ENCODE measurements around the gene HSPG2. TPM values are rescaled to one million over a fixed set of nuclear protein-coding genes. Genes with fewer than 3 reads are reported as not detected.

Gene HSPG2
- total and polyA plus RNA-seq, 9 donors, result 27.3 to 294 (median 92.6) TPM

GRCh38 chr1:21912038-21912758, 24.9 kb downstream of the HSPG2 start:
- Histone ChIP-seq H3K36me3 (no peaks in the 10 kb centered on the region), H3K4me3 (no peak overlapping the region), H3K27ac (peak overlapping the region; percentile 21 to 84), H3K4me1 (ENCODE audit: insufficient read depth) (peaks cover 29% of the 10 kb centered on the region), H3K9me3 (no peaks in the 10 kb centered on the region), H3K27me3 (no peaks in the 10 kb centered on the region)
- intact Hi-C loops (cut with DNase I), result no loop called here
- DNase-seq, result no peak
- TF ChIP-seq EP300 (IDR thresholded peaks at IDR 0.05) (no peak), CTCF (IDR thresholded peaks at IDR 0.05) (no peak), POLR2A (IDR thresholded peaks at IDR 0.05) (no peak)
- 52 to 62% (median 54%) methylated on average over 9 of the region's 9 CpGs for WGBS, 3 donors

GRCh38 chr1:21911205-21912001, 25.7 kb downstream of the HSPG2 start:
- H3K4me1 ChIP-seq (ENCODE audit: insufficient read depth), result peaks cover 33% of the 10 kb centered on the region
- peak; percentile 67 to 85 (median 80) for DNase-seq

GRCh38 chr1:21910558-21911204, 26.4 kb downstream of the HSPG2 start:
- Histone ChIP-seq H3K4me1 (ENCODE audit: insufficient read depth) (peaks cover 36% of the 10 kb centered on the region), H3K4me3 (no peak overlapping the region), H3K27me3 (no peaks in the 10 kb centered on the region), H3K36me3 (no peaks in the 10 kb centered on the region), H3K27ac (peak overlapping the region; percentile 80 to 84), H3K9me3 (no peaks in the 10 kb centered on the region)
- intact Hi-C loops (cut with DNase I), result no loop called here
- TF ChIP-seq EP300 (IDR thresholded peaks at IDR 0.05) (no peak), POLR2A (IDR thresholded peaks at IDR 0.05) (no peak), CTCF (IDR thresholded peaks at IDR 0.05) (no peak)
- WGBS, 3 donors, result 53 to 55% (median 54%) methylated on average over 11 of the region's 11 CpGs
- DNase-seq, result no peak

More at GRCh38 chr1:21911205-21912001, 25.7 kb downstream of the HSPG2 start:
- Histone ChIP-seq H3K27me3 (no peaks in the 10 kb centered on the region), H3K9me3 (no peaks in the 10 kb centered on the region), H3K4me3 (no peak overlapping the region), H3K27ac (peak overlapping the region; percentile 54 to 84), H3K36me3 (no peaks in the 10 kb centered on the region)
- WGBS, 3 donors, result 0 to 7% (median 3%) methylated on average over 10 of the region's 10 CpGs
- intact Hi-C loops (cut with DNase I), result no loop called here
- no peak for TF ChIP-seq CTCF (IDR thresholded peaks at IDR 0.05)
- no peak for TF ChIP-seq EP300 (IDR thresholded peaks at IDR 0.05)
- TF ChIP-seq POLR2A (IDR thresholded peaks at IDR 0.05), result no peak

GRCh38 chr1:21909787-21910503, 27.2 kb downstream of the HSPG2 start:
- TF ChIP-seq CTCF (IDR thresholded peaks at IDR 0.05), result no peak
- TF ChIP-seq EP300 (IDR thresholded peaks at IDR 0.05), result no peak
- TF ChIP-seq POLR2A (IDR thresholded peaks at IDR 0.05), result no peak
- DNase-seq, result peak; percentile 64 to 78 (median 69)
- peaks cover 33% of the 10 kb centered on the region for H3K4me1 ChIP-seq (ENCODE audit: insufficient read depth)
- peak overlapping the region; percentile 80 to 84 for H3K27ac ChIP-seq
- no peaks in the 10 kb centered on the region for H3K27me3 ChIP-seq
- intact Hi-C loops (cut with DNase I), result no loop called here
- H3K36me3 ChIP-seq, result no peaks in the 10 kb centered on the region
- WGBS, 3 donors, result 23 to 29% (median 28%) methylated on average over 7 to 9 of the region's 9 CpGs
- H3K9me3 ChIP-seq, result no peaks in the 10 kb centered on the region
- no peak overlapping the region for H3K4me3 ChIP-seq

Measured in ovary (tissue), 9 donors.